HepG2 (cell line): ENCODE results near the gene GPN2. TPM values are rescaled to one million over a fixed set of nuclear protein-coding genes. Genes with fewer than 3 reads are reported as not detected.

Experiments used
- AKAP8 ChIP-seq: sonication (generic); formaldehyde crosslinking; IDR thresholded peaks from 2 replicates; pipeline ENCODE4 v1.5.1; 2020; ENCODE audit warnings: mild to moderate bottlenecking, missing genetic modification reagents
- BCL6 ChIP-seq: IDR thresholded peaks from 2 replicates; pipeline ENCODE4 v1.6.1; 2016; ENCODE audit warnings: missing genetic modification reagents, missing compliant biosample characterization
- FOXA3 ChIP-seq: IDR thresholded peaks from 2 replicates; pipeline ENCODE4 v1.6.1; 2016; ENCODE audit warnings: missing genetic modification reagents, missing compliant biosample characterization
- HNF4G ChIP-seq, 2 experiments: sonication (generic) in 1 of 2; formaldehyde crosslinking in 1 of 2; IDR thresholded peaks; 2 replicates each; pipeline versions ENCODE4 v1.4.0 to v1.6.1; 2011 to 2020; ENCODE audit warnings: borderline replicate concordance in 2 of 2, low read depth in 2 of 2, mild to moderate bottlenecking in 2 of 2, low read length in 1 of 2, missing genetic modification reagents in 1 of 2, moderate library complexity in 1 of 2
- JUNB ChIP-seq: sonication (generic); formaldehyde crosslinking; IDR thresholded peaks from 2 replicates; pipeline ENCODE4 v1.8.0; 2022; ENCODE audit warnings: missing genetic modification reagents, mild to moderate bottlenecking, borderline replicate concordance
- PAX8 ChIP-seq: sonication (generic); formaldehyde crosslinking; IDR thresholded peaks from 2 replicates; pipeline ENCODE4 v1.8.0; 2022; ENCODE audit warnings: mild to moderate bottlenecking, missing genetic modification reagents, borderline replicate concordance
- POGK ChIP-seq: sonication (generic); formaldehyde crosslinking; conservative IDR thresholded peaks from 2 replicates; pipeline ENCODE4 v1.8.0; 2022; ENCODE audit warnings: mild to moderate bottlenecking, moderate library complexity, missing genetic modification reagents
- POLR2AphosphoS2 ChIP-seq: IDR thresholded peaks from 2 replicates; pipeline ENCODE4 v1.6.1; 2011; ENCODE audit warnings: low read depth, low read length, improper control_type of control experiment
- RNF2 ChIP-seq: fragments of 450-650 bp; conservative IDR thresholded peaks from 2 replicates; pipeline ENCODE4 v1.6.1; 2016; ENCODE audit warnings: low read depth
- SP2 ChIP-seq: sonication (generic); formaldehyde crosslinking; IDR thresholded peaks from 2 replicates; pipeline ENCODE4 v1.5.1; 2020; ENCODE audit warnings: mild to moderate bottlenecking, missing genetic modification reagents
- TEAD3 ChIP-seq: optimal IDR thresholded peaks from 2 replicates; pipeline ENCODE3; 2016; ENCODE audit warnings: borderline replicate concordance
- ZFP90 ChIP-seq: sonication (generic); formaldehyde crosslinking; IDR thresholded peaks from 2 replicates; pipeline ENCODE4 v1.8.0; 2022; ENCODE audit warnings: missing genetic modification reagents, mild to moderate bottlenecking, inconsistent platforms, borderline replicate concordance
- ZNF274 ChIP-seq: sonication (generic); formaldehyde crosslinking; IDR thresholded peaks from 2 replicates; pipeline ENCODE4 v1.5.1; 2020; ENCODE audit warnings: mild to moderate bottlenecking, missing genetic modification reagents
- ZNF292 ChIP-seq: sonication (generic); formaldehyde crosslinking; IDR thresholded peaks from 2 replicates; pipeline ENCODE4 v1.8.1; 2022; ENCODE audit warnings: mild to moderate bottlenecking, low read depth, missing genetic modification reagents, borderline replicate concordance
- ZNF326 ChIP-seq: sonication (generic); formaldehyde crosslinking; IDR thresholded peaks from 2 replicates; pipeline ENCODE4 v1.4.0; 2020; ENCODE audit warnings: missing genetic modification reagents, borderline replicate concordance
- ZNF567 ChIP-seq: sonication (generic); formaldehyde crosslinking; IDR thresholded peaks from 2 replicates; pipeline ENCODE4 v1.8.1; 2023; ENCODE audit warnings: mild to moderate bottlenecking, missing genetic modification reagents, borderline replicate concordance
- ZNF788 ChIP-seq: sonication (generic); formaldehyde crosslinking; IDR thresholded peaks from 2 replicates; pipeline ENCODE4 v1.5.0; 2020; ENCODE audit warnings: mild to moderate bottlenecking, missing genetic modification reagents, borderline replicate concordance
- ZNF879 ChIP-seq: sonication (generic); formaldehyde crosslinking; IDR thresholded peaks from 2 replicates; pipeline ENCODE4 v1.8.1; 2023; ENCODE audit warnings: missing genetic modification reagents
- ZSCAN25 ChIP-seq: sonication (generic); formaldehyde crosslinking; IDR thresholded peaks from 2 replicates; pipeline ENCODE4 v1.8.0; 2022; ENCODE audit warnings: mild to moderate bottlenecking, missing genetic modification reagents
- polyA plus RNA-seq, 8 experiments: library from polyadenylated mRNA; depleted of rRNA in 3 of 8; stranded (reverse) in 7 of 8; unstranded in 1 of 8; fragments of >200 nt; fragmentation: Illumina TruSeq in 4 of 8; extraction: Trizol in 4 of 8; gene quantifications; 2 replicates each; pipeline versions ENCODE4 v1.2.1 to v1.2.3, GENCODE V29; 2011 to 2016; ENCODE audit warnings: low read depth in 4 of 8, missing spikeins in 1 of 8, mixed read lengths in 1 of 8; ENCODE audit not compliant: insufficient read depth in 1 of 8
- total RNA-seq, 5 experiments: library from RNA; depleted of rRNA; stranded (reverse); fragments of >200 nt; fragmentation: Illumina TruSeq; extraction: Trizol; gene quantifications; 2 replicates each; pipeline ENCODE4 v1.2.3, GENCODE V29; 2016; ENCODE audit warnings: low read depth in 1 of 5
- TF ChIP-seq, protein P1 (sequence below): sonication (generic); formaldehyde crosslinking; IDR thresholded peaks from 2 replicates; pipeline ENCODE4 v1.4.0; 2020; ENCODE audit warnings: missing genetic modification reagents
- TF ChIP-seq, protein P2 (sequence below): sonication (generic); formaldehyde crosslinking; IDR thresholded peaks from 2 replicates; pipeline ENCODE4 v1.8.1; 2023; ENCODE audit warnings: mild to moderate bottlenecking, missing genetic modification reagents

The GPN2 gene
- total and polyA plus RNA-seq, 2 of the 13 experiments (the other 11 are each of a cell fraction or from before 2014, with no cell fraction given): 19.3 to 38.9 TPM

- TF ChIP-seq FOXA3 (CRISPR knock-in tag) (peak; percentile 79), RNF2 (no peak), JUNB (CRISPR knock-in tag) (no peak), HNF4G (IDR thresholded peaks at IDR 0.05; ENCODE audit: borderline replicate concordance, low read depth, low read length) (peak; percentile 75; the same call in 1 of the 2 replicates), HNF4G (CRISPR knock-in tag; IDR thresholded peaks at IDR 0.05; ENCODE audit: borderline replicate concordance, low read depth) (peak; percentile 95), AKAP8 (peak; percentile 84), POLR2AphosphoS2 (no peak; the same call in 1 of the 2 replicates), ZNF788 (CRISPR knock-in tag) (peak; percentile 65; the same call in 1 of the 2 replicates), ZSCAN25 (CRISPR knock-in tag) (peak; percentile 47; the same call in 1 of the 2 replicates), ZNF292 (CRISPR knock-in tag) (peak; percentile 86; the same call in 1 of the 2 replicates), ZNF567 (peak; percentile 61; the same call in 1 of the 2 replicates), POGK (peak; percentile 56; the same call in 1 of the 2 replicates), BCL6 (peak; percentile 91), ZFP90 (CRISPR knock-in tag) (peak; percentile 73; the same call in 1 of the 2 replicates), SP2 (CRISPR knock-in tag) (0 out of 2 replicates have a peak, but pooled peaks have one; percentile 37), ZNF326 (no peak), ZNF879 (no peak), PAX8 (CRISPR knock-in tag) (0 out of 2 replicates have a peak, but pooled peaks have one; percentile 54), ZNF274 (CRISPR knock-in tag) (peak; percentile 42; the same call in 1 of the 2 replicates), TEAD3 (CRISPR knock-in tag) (peak; percentile 88)
- TF ChIP-seq, protein P1, sequence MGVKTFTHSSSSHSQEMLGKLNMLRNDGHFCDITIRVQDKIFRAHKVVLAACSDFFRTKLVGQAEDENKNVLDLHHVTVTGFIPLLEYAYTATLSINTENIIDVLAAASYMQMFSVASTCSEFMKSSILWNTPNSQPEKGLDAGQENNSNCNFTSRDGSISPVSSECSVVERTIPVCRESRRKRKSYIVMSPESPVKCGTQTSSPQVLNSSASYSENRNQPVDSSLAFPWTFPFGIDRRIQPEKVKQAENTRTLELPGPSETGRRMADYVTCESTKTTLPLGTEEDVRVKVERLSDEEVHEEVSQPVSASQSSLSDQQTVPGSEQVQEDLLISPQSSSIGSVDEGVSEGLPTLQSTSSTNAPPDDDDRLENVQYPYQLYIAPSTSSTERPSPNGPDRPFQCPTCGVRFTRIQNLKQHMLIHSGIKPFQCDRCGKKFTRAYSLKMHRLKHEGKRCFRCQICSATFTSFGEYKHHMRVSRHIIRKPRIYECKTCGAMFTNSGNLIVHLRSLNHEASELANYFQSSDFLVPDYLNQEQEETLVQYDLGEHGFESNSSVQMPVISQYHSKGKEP (CRISPR knock-in tag): no peak
- TF ChIP-seq, protein P2, sequence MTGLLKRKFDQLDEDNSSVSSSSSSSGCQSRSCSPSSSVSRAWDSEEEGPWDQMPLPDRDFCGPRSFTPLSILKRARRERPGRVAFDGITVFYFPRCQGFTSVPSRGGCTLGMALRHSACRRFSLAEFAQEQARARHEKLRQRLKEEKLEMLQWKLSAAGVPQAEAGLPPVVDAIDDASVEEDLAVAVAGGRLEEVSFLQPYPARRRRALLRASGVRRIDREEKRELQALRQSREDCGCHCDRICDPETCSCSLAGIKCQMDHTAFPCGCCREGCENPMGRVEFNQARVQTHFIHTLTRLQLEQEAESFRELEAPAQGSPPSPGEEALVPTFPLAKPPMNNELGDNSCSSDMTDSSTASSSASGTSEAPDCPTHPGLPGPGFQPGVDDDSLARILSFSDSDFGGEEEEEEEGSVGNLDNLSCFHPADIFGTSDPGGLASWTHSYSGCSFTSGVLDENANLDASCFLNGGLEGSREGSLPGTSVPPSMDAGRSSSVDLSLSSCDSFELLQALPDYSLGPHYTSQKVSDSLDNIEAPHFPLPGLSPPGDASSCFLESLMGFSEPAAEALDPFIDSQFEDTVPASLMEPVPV (CRISPR knock-in tag): peak; percentile 87
Measured at GRCh38 chr1:26938004-26938658, 48.0 kb upstream of the GPN2 start (continued).
